H9 (cell line): ENCODE data around the gene SAG. TPM values are rescaled to one million over a fixed set of nuclear protein-coding genes. Genes with fewer than 3 reads are reported as not detected.

ENCODE experiments used
- DNase-seq: peaks from one replicate; pipeline ENCODE4 v3.0.0-alpha.2; 2017
- H2AFZ ChIP-seq: one replicate; pipeline ENCODE4 v1.6.1; 2013; ENCODE audit warnings: mild to moderate bottlenecking, low read length, control low read depth, moderate library complexity
- H2AK5ac ChIP-seq: 2 replicates; pipeline ENCODE4 v1.6.1; 2013; ENCODE audit warnings: low read length, control low read depth, mixed read lengths; ENCODE audit not compliant: insufficient read length
- H2BK120ac ChIP-seq: one replicate; pipeline ENCODE4 v1.6.1; 2013; ENCODE audit warnings: low read depth, mild to moderate bottlenecking, low read length, control low read depth, inconsistent platforms; ENCODE audit not compliant: poor library complexity, severe bottlenecking
- H2BK12ac ChIP-seq: 2 replicates; pipeline ENCODE4 v1.6.1; 2013; ENCODE audit warnings: low read length, control low read depth, mixed read lengths, low read depth; ENCODE audit not compliant: insufficient read length
- H2BK15ac ChIP-seq: 2 replicates; pipeline ENCODE4 v1.6.1; 2013; ENCODE audit warnings: low read depth, low read length, control low read depth
- H2BK20ac ChIP-seq: one replicate; pipeline ENCODE4 v1.6.1; 2013; ENCODE audit warnings: low read depth, mild to moderate bottlenecking, low read length, control low read depth, inconsistent platforms; ENCODE audit not compliant: poor library complexity, severe bottlenecking
- H2BK5ac ChIP-seq: 2 replicates; pipeline ENCODE4 v1.6.1; 2013; ENCODE audit warnings: low read length, control low read depth, mixed read lengths; ENCODE audit not compliant: insufficient read length
- H3K14ac ChIP-seq: 2 replicates; pipeline ENCODE4 v1.6.1; 2013; ENCODE audit warnings: low read length, control low read depth; ENCODE audit not compliant: insufficient read depth
- H3K18ac ChIP-seq: 2 replicates; pipeline ENCODE4 v1.6.1; 2013; ENCODE audit warnings: low read depth, mild to moderate bottlenecking, mixed read lengths, low read length, control low read depth; ENCODE audit not compliant: insufficient read length
- H3K23ac ChIP-seq: 2 replicates; pipeline ENCODE4 v1.6.1; 2013; ENCODE audit warnings: low read length, control low read depth, mixed read lengths, low read depth; ENCODE audit not compliant: insufficient read length
- H3K23me2 ChIP-seq: 2 replicates; pipeline ENCODE4 v1.6.1; 2013; ENCODE audit warnings: low read depth, mild to moderate bottlenecking, mixed read lengths, low read length, control low read depth; ENCODE audit not compliant: insufficient read length, poor library complexity, severe bottlenecking
- H3K27ac ChIP-seq: 2 replicates; pipeline ENCODE4 v1.5.1; 2013; ENCODE audit warnings: low read length, control low read depth, mixed read lengths, low read depth; ENCODE audit not compliant: insufficient read length
- H3K27me3 ChIP-seq: 2 replicates; pipeline ENCODE4 v1.6.1; 2013; ENCODE audit warnings: low read length, control low read depth, inconsistent platforms; ENCODE audit not compliant: insufficient read depth
- H3K4ac ChIP-seq: 2 replicates; pipeline ENCODE4 v1.6.1; 2013; ENCODE audit warnings: low read depth, mild to moderate bottlenecking, control low read depth, inconsistent platforms, low read length, moderate library complexity
- H3K4me1 ChIP-seq: 2 replicates; pipeline ENCODE4 v1.6.1; 2013; ENCODE audit warnings: low read length, control low read depth, inconsistent platforms; ENCODE audit not compliant: insufficient read depth
- H3K4me2 ChIP-seq: 2 replicates; pipeline ENCODE4 v1.6.1; 2013; ENCODE audit warnings: low read length, control low read depth, mixed read lengths; ENCODE audit not compliant: insufficient read length, insufficient read depth
- H3K56ac ChIP-seq: 2 replicates; pipeline ENCODE4 v1.6.1; 2013; ENCODE audit warnings: low read depth, mild to moderate bottlenecking, mixed read lengths, low read length, control low read depth; ENCODE audit not compliant: insufficient read length
- H3K79me1 ChIP-seq: 2 replicates; pipeline ENCODE4 v1.6.1; 2013; ENCODE audit warnings: low read depth, mild to moderate bottlenecking, moderate library complexity, low read length, control low read depth, inconsistent platforms; ENCODE audit not compliant: insufficient read depth, poor library complexity, severe bottlenecking
- H3K79me2 ChIP-seq: 2 replicates; pipeline ENCODE4 v1.6.1; 2013; ENCODE audit warnings: low read length, control low read depth, inconsistent platforms; ENCODE audit not compliant: insufficient read depth
- H3K9ac ChIP-seq: 2 replicates; pipeline ENCODE4 v1.6.1; 2013; ENCODE audit warnings: low read length, control low read depth, mixed read lengths; ENCODE audit not compliant: insufficient read length; ENCODE audit errors: extremely low read depth
- H3K9me3 ChIP-seq: one replicate; pipeline ENCODE4 v1.6.1; 2013; ENCODE audit warnings: low read depth, low read length, inconsistent platforms; ENCODE audit not compliant: control insufficient read depth
- H3T11ph ChIP-seq: one replicate; pipeline ENCODE4 v1.6.1; 2013; ENCODE audit warnings: mild to moderate bottlenecking, low read length, control low read depth, inconsistent platforms
- H4K20me1 ChIP-seq: one replicate; pipeline ENCODE4 v1.6.1; 2013; ENCODE audit not compliant: control insufficient read depth, insufficient read length, insufficient read depth
- H4K5ac ChIP-seq: 2 replicates; pipeline ENCODE4 v1.6.1; 2013; ENCODE audit warnings: low read depth, mild to moderate bottlenecking, mixed read lengths, low read length, control low read depth; ENCODE audit not compliant: insufficient read length
- H4K8ac ChIP-seq: replicated peaks from 2 replicates; pipeline ENCODE4 v1.6.1; 2013; ENCODE audit warnings: low read length, control low read depth, mixed read lengths, low read depth; ENCODE audit not compliant: insufficient read length
- H4K91ac ChIP-seq: 2 replicates; pipeline ENCODE4 v1.6.1; 2013; ENCODE audit warnings: low read depth, mild to moderate bottlenecking, moderate library complexity, mixed read lengths, low read length, control low read depth; ENCODE audit not compliant: insufficient read length
- H3K27ac Mint-ChIP-seq, 3 experiments: 2 replicates in 2 of 3; 3 replicates in 1 of 3; pipeline ENCODE4 v1.8.0; 2020 to 2021; ENCODE audit warnings: mixed read lengths in 3 of 3, mild to moderate bottlenecking in 1 of 3, moderate library complexity in 1 of 3
- H3K27me3 Mint-ChIP-seq: 2 replicates; pipeline ENCODE4 v1.8.0; 2021; ENCODE audit warnings: low read depth, mild to moderate bottlenecking, moderate library complexity, mixed read lengths
- H3K36me3 Mint-ChIP-seq, 3 experiments: 2 replicates in 2 of 3; 3 replicates in 1 of 3; pipeline ENCODE4 v1.8.0; 2020 to 2021; ENCODE audit warnings: low read depth in 3 of 3, mixed read lengths in 3 of 3; ENCODE audit not compliant: insufficient read depth in 1 of 3
- H3K4me1 Mint-ChIP-seq, 2 experiments: 2 replicates each; pipeline ENCODE4 v1.8.0; 2020; ENCODE audit warnings: mixed read lengths in 2 of 2
- H3K4me3 Mint-ChIP-seq, 2 experiments: 2 replicates in 1 of 2; 3 replicates in 1 of 2; pipeline ENCODE4 v1.8.0; 2020 to 2021; ENCODE audit warnings: mild to moderate bottlenecking in 2 of 2, mixed read lengths in 2 of 2, moderate library complexity in 1 of 2
- H3K9me3 Mint-ChIP-seq, 2 experiments: 2 replicates in 1 of 2; 3 replicates in 1 of 2; pipeline ENCODE4 v1.8.0; 2020; ENCODE audit warnings: mild to moderate bottlenecking in 2 of 2, mixed read lengths in 2 of 2, moderate library complexity in 1 of 2
- CTCF ChIP-seq: fragments of 200-600 bp; sonication (generic); conservative IDR thresholded peaks from 3 replicates; pipeline ENCODE4 v1.8.0; 2021; ENCODE audit warnings: antibody characterized with exemption, mild to moderate bottlenecking
- WGBS: extraction: QIAGEN DNeasy Blood & Tissue Kit; methylation state at CpG from one replicate; pipeline ENCODE4 v1.1.7; 2013; ENCODE audit warnings: missing lambda C conversion rate, low lambda C conversion rate, mixed read lengths; ENCODE audit not compliant: insufficient read length; ENCODE audit errors: extremely low coverage; 5-methylcytosine and 5-hydroxymethylcytosine counted together
- total RNA-seq: library from RNA; stranded (reverse); gene quantifications from 2 replicates; pipeline ENCODE4 v1.2.1, GENCODE V29; 2021

Gene SAG
- total RNA-seq, 1 experiment from 2014 or later = not detected

- Mint-ChIP-seq H3K4me3 (peak overlapping the region; percentile 87 to 89), H3K9me3 (peaks cover 3% of the 10 kb centered on the region in 2 experiments; a peak in 1 of 5 replicates), H3K36me3 (peaks cover 3 to 10% (median 5%) of the 10 kb centered on the region in 3 experiments; a peak in 5 of 7 replicates), H3K4me1 (peaks cover 15 to 17% of the 10 kb centered on the region in 2 experiments), H3K27me3 (peaks cover 74% of the 10 kb centered on the region), H3K27ac (no peak overlapping the region)
- H3K18ac ChIP-seq = no peak overlapping the region
- no peak overlapping the region for H3K4ac ChIP-seq
- no peak overlapping the region for H2BK12ac ChIP-seq
- no peak overlapping the region for H3K27ac ChIP-seq
- H4K5ac ChIP-seq = no peak overlapping the region
- no peak overlapping the region for H2BK15ac ChIP-seq
- no peak overlapping the region for H2BK20ac ChIP-seq
- H3K4me1 ChIP-seq = no peaks in the 10 kb centered on the region
- no peak overlapping the region for H3K14ac ChIP-seq
- no peak overlapping the region for H2BK120ac ChIP-seq
- no CpG with 5 or more reads among the region's 22 CpGs for WGBS
- H2AK5ac ChIP-seq = no peak overlapping the region
- H3K9me3 ChIP-seq = no peaks in the 10 kb centered on the region
- H3K79me1 ChIP-seq = no peaks in the 10 kb centered on the region
- no peak for DNase-seq
- no peak for TF ChIP-seq CTCF
- peaks cover 13% of the 10 kb centered on the region for H3K23me2 ChIP-seq
- no peak overlapping the region for H2BK5ac ChIP-seq
- H4K20me1 ChIP-seq = no peaks in the 10 kb centered on the region
- H3T11ph ChIP-seq = no peak overlapping the region
- H3K79me2 ChIP-seq = no peaks in the 10 kb centered on the region
- H3K4me2 ChIP-seq = peak overlapping the region; percentile 94
- no peak overlapping the region for H3K56ac ChIP-seq
- no peak overlapping the region for H3K9ac ChIP-seq
- no peak overlapping the region for H2AFZ ChIP-seq
- no peak overlapping the region for H4K91ac ChIP-seq
- no peak overlapping the region for H4K8ac ChIP-seq
- H3K23ac ChIP-seq = no peak overlapping the region
- H3K27me3 ChIP-seq = peaks cover 5% of the 10 kb centered on the region; the same call in 1 of the 2 replicates
These were observed 45.6 kb downstream of the SAG start for GRCh38 chr2:233353101-233353768.
